AG09319 (cell line): ENCODE data around the gene BCKDK.
"Not testable (repeated sequence)": the region's sequence is repeated elsewhere in the genome, so short reads cannot be mapped to it uniquely, and the experiment has no call there.

Source experiments
- DNase-seq: peaks from one replicate; pipeline ENCODE4 v3.0.0-alpha.2; 2010; ENCODE audit warnings: low read depth; ENCODE audit errors: extremely low read depth
- TF ChIP-seq, protein P1 (sequence below): IDR thresholded peaks from 2 replicates; pipeline ENCODE4 v1.5.1; 2011; ENCODE audit warnings: low read depth, mild to moderate bottlenecking, inconsistent platforms, low read length, moderate library complexity

BCKDK gene

GRCh38 chr16:31143011-31143693 is 35.0 kb downstream of the BCKDK start:
- no peak for DNase-seq
- TF ChIP-seq, protein P1, sequence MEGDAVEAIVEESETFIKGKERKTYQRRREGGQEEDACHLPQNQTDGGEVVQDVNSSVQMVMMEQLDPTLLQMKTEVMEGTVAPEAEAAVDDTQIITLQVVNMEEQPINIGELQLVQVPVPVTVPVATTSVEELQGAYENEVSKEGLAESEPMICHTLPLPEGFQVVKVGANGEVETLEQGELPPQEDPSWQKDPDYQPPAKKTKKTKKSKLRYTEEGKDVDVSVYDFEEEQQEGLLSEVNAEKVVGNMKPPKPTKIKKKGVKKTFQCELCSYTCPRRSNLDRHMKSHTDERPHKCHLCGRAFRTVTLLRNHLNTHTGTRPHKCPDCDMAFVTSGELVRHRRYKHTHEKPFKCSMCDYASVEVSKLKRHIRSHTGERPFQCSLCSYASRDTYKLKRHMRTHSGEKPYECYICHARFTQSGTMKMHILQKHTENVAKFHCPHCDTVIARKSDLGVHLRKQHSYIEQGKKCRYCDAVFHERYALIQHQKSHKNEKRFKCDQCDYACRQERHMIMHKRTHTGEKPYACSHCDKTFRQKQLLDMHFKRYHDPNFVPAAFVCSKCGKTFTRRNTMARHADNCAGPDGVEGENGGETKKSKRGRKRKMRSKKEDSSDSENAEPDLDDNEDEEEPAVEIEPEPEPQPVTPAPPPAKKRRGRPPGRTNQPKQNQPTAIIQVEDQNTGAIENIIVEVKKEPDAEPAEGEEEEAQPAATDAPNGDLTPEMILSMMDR: no peak

- TF ChIP-seq, protein P1: no peak
- DNase-seq: no peak
Measured at GRCh38 chr16:31143694-31144148, 35.5 kb downstream of the BCKDK start.

DNA sequence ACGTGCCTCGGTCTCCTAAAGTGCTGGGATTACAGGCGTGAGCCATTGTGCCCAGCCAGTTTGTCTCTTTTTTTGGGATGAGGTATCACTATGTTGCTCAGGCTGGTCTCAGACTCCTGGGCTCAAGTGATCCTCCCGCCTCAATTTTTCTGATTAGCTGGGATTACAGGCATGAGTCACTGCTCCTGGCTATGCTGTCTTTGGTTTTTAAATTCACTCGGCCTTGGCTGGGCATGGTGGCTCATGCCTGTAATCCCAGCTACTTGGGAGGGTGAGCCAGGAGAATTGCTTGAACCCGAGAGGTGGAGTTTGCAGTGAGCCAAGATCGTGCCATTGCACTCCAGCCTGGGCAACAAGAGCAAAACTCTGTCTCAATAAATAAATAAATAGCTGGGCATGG is 36.2 kb downstream of the BCKDK start:
- DNase-seq: not testable (repeated sequence)

DNA sequence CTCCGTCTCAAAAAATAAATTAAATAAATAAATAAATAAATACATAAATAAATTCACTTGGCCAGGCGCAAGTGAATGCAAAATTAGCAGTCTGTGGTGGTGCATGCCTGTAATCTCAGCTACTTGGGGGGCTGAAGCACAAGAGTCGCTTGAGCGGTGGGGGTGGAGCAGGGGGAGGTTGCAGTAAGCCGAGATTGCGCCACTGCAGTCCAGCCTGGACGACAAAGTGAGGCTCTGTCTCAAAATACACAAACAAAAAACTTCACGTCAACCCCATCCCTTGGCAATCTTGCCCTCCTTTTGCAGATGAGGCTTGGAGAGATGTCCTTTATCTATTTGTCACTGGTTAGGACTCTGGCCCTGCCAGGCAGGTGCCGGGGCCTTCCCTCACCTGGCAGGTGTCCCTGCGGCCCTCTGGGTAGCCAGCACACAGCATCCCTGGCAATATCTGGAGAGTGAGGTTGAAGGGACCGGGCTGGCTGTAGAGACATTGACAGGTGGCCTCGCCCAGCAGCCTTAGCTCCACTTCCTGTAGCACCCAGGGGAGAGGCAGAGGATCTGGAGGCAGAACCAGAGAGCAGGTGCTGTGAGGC is 37.3 kb downstream of the BCKDK start:
- no peak for DNase-seq
- TF ChIP-seq, protein P1: no peak

- TF ChIP-seq, protein P1: no peak
- DNase-seq: no peak
Measured at GRCh38 chr16:31147574-31147973, 39.4 kb downstream of the BCKDK start.

GRCh38 chr16:31148281-31148728 is 40.1 kb downstream of the BCKDK start:
- TF ChIP-seq, protein P1: no peak
- no peak for DNase-seq

GRCh38 chr16:31148896-31149295 is 40.7 kb downstream of the BCKDK start:
- TF ChIP-seq, protein P1: no peak
- DNase-seq: no peak
